Activated B cell treated with CpG ODN at 0.5 μM for 24 hours (primary cell): ENCODE measurements around the gene PCDHGB7. TPM values are rescaled to one million over a fixed set of nuclear protein-coding genes. Genes with fewer than 3 reads are reported as not detected.

Experiments
- ATAC-seq: fragments of 200-7000 bp; cut with Tn5 transposase; one replicate; pipeline ENCODE4 v1.10.0; 2021; ENCODE audit warnings: low read depth, mild to moderate bottlenecking, moderate library complexity
- CTCF ChIA-PET: fragments of 350-600 bp; sonication (Branson Sonifier 250); formaldehyde crosslinking; loops from one replicate; lab custom pipeline; 2021; ENCODE audit warnings: antibody characterized with exemption; lab: Charles Lee
- POLR2A ChIA-PET: fragments of 350-600 bp; sonication (Branson Sonifier 250); formaldehyde crosslinking; loops from one replicate; lab custom pipeline; 2021; ENCODE audit warnings: antibody characterized with exemption; lab: Charles Lee
- DNase-seq: peaks from one replicate; pipeline ENCODE4 v3.0.0; 2022
- H3K27ac Mint-ChIP-seq: one replicate; pipeline ENCODE4 v1.8.0; 2020; ENCODE audit warnings: mixed read lengths
- H3K27me3 Mint-ChIP-seq: one replicate; pipeline ENCODE4 v1.8.0; 2021; ENCODE audit warnings: mixed read lengths
- H3K36me3 Mint-ChIP-seq: one replicate; pipeline ENCODE4 v1.8.0; 2021; ENCODE audit warnings: low read depth, mixed read lengths
- H3K4me1 Mint-ChIP-seq: one replicate; pipeline ENCODE4 v1.8.0; 2021; ENCODE audit warnings: mixed read lengths
- H3K4me3 Mint-ChIP-seq: one replicate; pipeline ENCODE4 v1.8.0; 2020; ENCODE audit warnings: mild to moderate bottlenecking, mixed read lengths
- H3K9me3 Mint-ChIP-seq: one replicate; pipeline ENCODE4 v1.8.0; 2020; ENCODE audit warnings: mixed read lengths
- CTCF ChIP-seq: fragments of 200-600 bp; IDR thresholded peaks from one replicate; pipeline ENCODE4 v1.8.0; 2022; ENCODE audit warnings: antibody characterized with exemption, mild to moderate bottlenecking
- intact Hi-C: fragments of 100-400 bp; cut with micrococcal nuclease; formaldehyde crosslinking; loops from one replicate; pipeline ENCODE4 v1.15.1; 2024
- total RNA-seq: library from RNA; stranded (reverse); gene quantifications from 2 replicates; pipeline ENCODE4 v1.2.3, GENCODE V29; 2022

PCDHGB7 gene
- total RNA-seq, 1 donor from 2014 or later = 1.2 TPM

GRCh38 chr5:141434006-141434405 is 16.5 kb downstream of the PCDHGB7 start:
- Mint-ChIP-seq H3K27ac (no peak overlapping the region), H3K36me3 (peaks cover 4% of the 10 kb centered on the region), H3K27me3 (peaks cover 24% of the 10 kb centered on the region), H3K4me1 (peaks cover 16% of the 10 kb centered on the region), H3K4me3 (no peak overlapping the region), H3K9me3 (peaks cover 15% of the 10 kb centered on the region)
- ChIA-PET CTCF (no interaction called here), POLR2A (no interaction called here)
- no peak for TF ChIP-seq CTCF
- DNase-seq (no peak), ATAC-seq (no peak)
- intact Hi-C loops = no loop called here

GRCh38 chr5:141437221-141437620 is 19.7 kb downstream of the PCDHGB7 start:
- intact Hi-C loops = no loop called here
- CTCF ChIA-PET = no interaction called here

GRCh38 chr5:141439411-141440141 is 22.1 kb downstream of the PCDHGB7 start:
- Mint-ChIP-seq H3K36me3 (no peaks in the 10 kb centered on the region), H3K4me1 (peaks cover 4% of the 10 kb centered on the region), H3K9me3 (no peaks in the 10 kb centered on the region), H3K27me3 (no peaks in the 10 kb centered on the region), H3K27ac (no peak overlapping the region), H3K4me3 (no peak overlapping the region)
- DNase-seq (no peak), ATAC-seq (no peak)
- no peak for TF ChIP-seq CTCF
- ChIA-PET CTCF (interaction anchor here (0.7 kb wide), 1 partner anchor 85 kb away, joined by 3 read pairs; no protein-coding TSS in a partner anchor), POLR2A (no interaction called here)
- intact Hi-C loops = no loop called here

More at GRCh38 chr5:141437221-141437620, 19.7 kb downstream of the PCDHGB7 start:
- Mint-ChIP-seq H3K27me3 (peaks cover 7% of the 10 kb centered on the region), H3K4me1 (no peaks in the 10 kb centered on the region), H3K9me3 (peaks cover 3% of the 10 kb centered on the region), H3K4me3 (no peak overlapping the region), H3K36me3 (peaks cover 1% of the 10 kb centered on the region), H3K27ac (no peak overlapping the region)
- POLR2A ChIA-PET = no interaction called here
- no peak for TF ChIP-seq CTCF
- ATAC-seq = no peak
- DNase-seq = no peak

- intact Hi-C loops = no loop called here
- Mint-ChIP-seq H3K9me3 (no peaks in the 10 kb centered on the region), H3K4me1 (peaks cover 4% of the 10 kb centered on the region), H3K27ac (no peak overlapping the region), H3K4me3 (no peak overlapping the region), H3K27me3 (no peaks in the 10 kb centered on the region), H3K36me3 (no peaks in the 10 kb centered on the region)
- TF ChIP-seq CTCF = no peak
- no peak for ATAC-seq
- ChIA-PET CTCF (interaction anchor here (0.7 kb wide), 1 partner anchor 84 kb away, joined by 3 read pairs; no protein-coding TSS in a partner anchor), POLR2A (no interaction called here)
- DNase-seq = no peak
Observed at GRCh38 chr5:141440341-141440740, 22.9 kb downstream of the PCDHGB7 start.

- Mint-ChIP-seq H3K4me3 (no peak overlapping the region), H3K27ac (no peak overlapping the region), H3K9me3 (no peaks in the 10 kb centered on the region), H3K27me3 (peaks cover 1% of the 10 kb centered on the region), H3K36me3 (no peaks in the 10 kb centered on the region), H3K4me1 (peaks cover 4% of the 10 kb centered on the region)
- DNase-seq = no peak
- intact Hi-C loops = no loop called here
- TF ChIP-seq CTCF = no peak
- no peak for ATAC-seq
- POLR2A ChIA-PET = no interaction called here
- CTCF ChIA-PET = no interaction called here
Observed at GRCh38 chr5:141441571-141442170, 24.2 kb downstream of the PCDHGB7 start.
